Muscle of leg (tissue), 11 donors: ENCODE data around the gene PLP1. TPM values are rescaled to one million over a fixed set of nuclear protein-coding genes. Genes with fewer than 3 reads are reported as not detected.
"Not testable (repeated sequence)": the region's sequence is repeated elsewhere in the genome, so short reads cannot be mapped to it uniquely, and the experiment has no call there.

Source experiments
- DNase-seq: peaks from one replicate; pipeline ENCODE4 v3.0.0; 2013
- H3K27ac ChIP-seq: one replicate; pipeline ENCODE4 v1.5.1; 2013; ENCODE audit warnings: mild to moderate bottlenecking, low read length, control low read depth
- H3K27me3 ChIP-seq: one replicate; pipeline ENCODE4 v1.6.1; 2013; ENCODE audit warnings: low read length; ENCODE audit not compliant: control insufficient read depth, insufficient read depth
- H3K36me3 ChIP-seq: one replicate; pipeline ENCODE4 v1.6.1; 2013; ENCODE audit warnings: low read length; ENCODE audit not compliant: control insufficient read depth, insufficient read depth
- H3K4me1 ChIP-seq: one replicate; pipeline ENCODE4 v1.6.1; 2013; ENCODE audit warnings: low read length; ENCODE audit not compliant: control insufficient read depth, insufficient read depth
- H3K4me3 ChIP-seq: one replicate; pipeline ENCODE4 v1.5.1; 2013; ENCODE audit warnings: low read length, control low read depth
- H3K9me3 ChIP-seq: replicated peaks from 2 replicates; pipeline ENCODE4 v1.6.1; 2013; ENCODE audit warnings: low read depth, low read length; ENCODE audit not compliant: control insufficient read depth
- WGBS: methylation state at CpG from one replicate; pipeline ENCODE4 v1.1.5; 2013; ENCODE audit warnings: missing lambda C conversion rate; ENCODE audit not compliant: insufficient coverage; 5-methylcytosine and 5-hydroxymethylcytosine counted together
- polyA plus RNA-seq, 8 donors: library from polyadenylated mRNA; unstranded; fragments of 120-200 nt; gene quantifications; one replicate each; pipeline versions ENCODE4 v1.2.1 to v1.2.3, GENCODE V29; 2013; ENCODE audit warnings: inconsistent platforms in 1 of 8, low replicate concordance in 1 of 8; ENCODE audit not compliant: insufficient read length in 8 of 8, insufficient read depth in 1 of 8
- total RNA-seq: library from RNA; stranded (reverse); fragments of 120-200 nt; gene quantifications from one replicate; pipeline ENCODE4 v1.2.4, GENCODE V29; 2013

Gene PLP1
- total and polyA plus RNA-seq, 9 donors = 44.2 to 147 (median 72.8) TPM

GRCh38 chrX:103739421-103739820, 37.2 kb upstream of the PLP1 start:
- no peaks in the 10 kb centered on the region for H3K36me3 ChIP-seq
- H3K9me3 ChIP-seq = no peaks in the 10 kb centered on the region
- H3K27me3 ChIP-seq = peaks cover 35% of the 10 kb centered on the region
- H3K27ac ChIP-seq = no peak overlapping the region
- no peak overlapping the region for H3K4me3 ChIP-seq
- no peak for DNase-seq
- no CpG with 5 or more reads among the region's 1 CpG for WGBS
- H3K4me1 ChIP-seq = no peaks in the 10 kb centered on the region

GRCh38 chrX:103741879-103742278, 34.8 kb upstream of the PLP1 start:
- Histone ChIP-seq H3K27ac (no peak overlapping the region), H3K4me3 (no peak overlapping the region), H3K27me3 (peaks cover 32% of the 10 kb centered on the region), H3K36me3 (no peaks in the 10 kb centered on the region), H3K9me3 (no peaks in the 10 kb centered on the region), H3K4me1 (no peaks in the 10 kb centered on the region)
- no peak for DNase-seq
- no CpG with 5 or more reads among the region's 1 CpG for WGBS

- Histone ChIP-seq H3K9me3 (no peaks in the 10 kb centered on the region), H3K27me3 (peaks cover 32% of the 10 kb centered on the region), H3K4me3 (no peak overlapping the region), H3K27ac (no peak overlapping the region), H3K36me3 (no peaks in the 10 kb centered on the region), H3K4me1 (no peaks in the 10 kb centered on the region)
- WGBS = no CpG with 5 or more reads among the region's 6 CpGs
- no peak for DNase-seq
These were observed 34.3 kb upstream of the PLP1 start for GRCh38 chrX:103742339-103742738.

GRCh38 chrX:103747163-103747562, 29.5 kb upstream of the PLP1 start:
- no CpG with 5 or more reads among the region's 2 CpGs for WGBS
- Histone ChIP-seq H3K9me3 (no peaks in the 10 kb centered on the region), H3K27ac (no peak overlapping the region), H3K4me3 (no peak overlapping the region), H3K36me3 (no peaks in the 10 kb centered on the region), H3K4me1 (no peaks in the 10 kb centered on the region), H3K27me3 (peaks cover 27% of the 10 kb centered on the region)
- no peak for DNase-seq

GRCh38 chrX:103754401-103754800, 22.2 kb upstream of the PLP1 start:
- DNase-seq = no peak
- H3K4me3 ChIP-seq = no peak overlapping the region
- H3K9me3 ChIP-seq = no peaks in the 10 kb centered on the region
- no peaks in the 10 kb centered on the region for H3K36me3 ChIP-seq
- WGBS = 36% methylated on average over 2 of the region's 4 CpGs
- H3K4me1 ChIP-seq = peaks cover 2% of the 10 kb centered on the region
- no peak overlapping the region for H3K27ac ChIP-seq
- peaks cover 24% of the 10 kb centered on the region for H3K27me3 ChIP-seq

- no peak for DNase-seq
- WGBS = 75% methylated on average over 3 of the region's 3 CpGs
- Histone ChIP-seq H3K9me3 (no peaks in the 10 kb centered on the region), H3K27me3 (peaks cover 14% of the 10 kb centered on the region), H3K36me3 (no peaks in the 10 kb centered on the region), H3K4me3 (no peak overlapping the region), H3K27ac (no peak overlapping the region), H3K4me1 (peaks cover 2% of the 10 kb centered on the region)
These were observed 19.9 kb upstream of the PLP1 start for GRCh38 chrX:103756736-103757135.

GRCh38 chrX:103758555-103758954, 18.1 kb upstream of the PLP1 start:
- Histone ChIP-seq H3K27me3 (peaks cover 12% of the 10 kb centered on the region), H3K9me3 (no peaks in the 10 kb centered on the region), H3K4me1 (peaks cover 2% of the 10 kb centered on the region), H3K4me3 (no peak overlapping the region), H3K36me3 (no peaks in the 10 kb centered on the region), H3K27ac (no peak overlapping the region)
- WGBS = no CpG with 5 or more reads among the region's 1 CpG
- DNase-seq = no peak

- not testable (repeated sequence) for DNase-seq, H3K4me1 ChIP-seq, H3K9me3 ChIP-seq, H3K27me3 ChIP-seq, H3K36me3 ChIP-seq, H3K27ac ChIP-seq, H3K4me3 ChIP-seq
- WGBS = 67% methylated on average over 5 of the region's 5 CpGs
These were observed 13.1 kb upstream of the PLP1 start for GRCh38 chrX:103763541-103763940.

GRCh38 chrX:103766813-103767555, 9.7 kb upstream of the PLP1 start:
- 78% methylated on average over 6 of the region's 9 CpGs for WGBS
- peaks cover 24% of the 10 kb centered on the region for H3K27me3 ChIP-seq
- not testable (repeated sequence) for H3K27ac ChIP-seq, H3K9me3 ChIP-seq, H3K4me3 ChIP-seq, H3K4me1 ChIP-seq, H3K36me3 ChIP-seq, DNase-seq

GRCh38 chrX:103773445-103773844, 3.2 kb upstream of the PLP1 start:
- Histone ChIP-seq H3K36me3 (no peaks in the 10 kb centered on the region), H3K4me1 (peaks cover 3% of the 10 kb centered on the region), H3K9me3 (no peaks in the 10 kb centered on the region), H3K27ac (no peak overlapping the region), H3K4me3 (no peak overlapping the region), H3K27me3 (peaks cover 43% of the 10 kb centered on the region)
- DNase-seq = no peak
- WGBS = 83% methylated on average over 1 of the region's 3 CpGs
